Activated T-cell treated with anti-CD3 and anti-CD28 coated beads for 4 hours (primary cell): ENCODE measurements around the gene ARRDC1.
"Not testable (repeated sequence)": the region's sequence is repeated elsewhere in the genome, so short reads cannot be mapped to it uniquely, and the experiment has no call there.

Experiments
- DNase-seq: peaks from one replicate; pipeline ENCODE4 v3.0.0-alpha.2; 2020

ARRDC1 gene, protein sequence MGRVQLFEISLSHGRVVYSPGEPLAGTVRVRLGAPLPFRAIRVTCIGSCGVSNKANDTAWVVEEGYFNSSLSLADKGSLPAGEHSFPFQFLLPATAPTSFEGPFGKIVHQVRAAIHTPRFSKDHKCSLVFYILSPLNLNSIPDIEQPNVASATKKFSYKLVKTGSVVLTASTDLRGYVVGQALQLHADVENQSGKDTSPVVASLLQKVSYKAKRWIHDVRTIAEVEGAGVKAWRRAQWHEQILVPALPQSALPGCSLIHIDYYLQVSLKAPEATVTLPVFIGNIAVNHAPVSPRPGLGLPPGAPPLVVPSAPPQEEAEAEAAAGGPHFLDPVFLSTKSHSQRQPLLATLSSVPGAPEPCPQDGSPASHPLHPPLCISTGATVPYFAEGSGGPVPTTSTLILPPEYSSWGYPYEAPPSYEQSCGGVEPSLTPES

DNA sequence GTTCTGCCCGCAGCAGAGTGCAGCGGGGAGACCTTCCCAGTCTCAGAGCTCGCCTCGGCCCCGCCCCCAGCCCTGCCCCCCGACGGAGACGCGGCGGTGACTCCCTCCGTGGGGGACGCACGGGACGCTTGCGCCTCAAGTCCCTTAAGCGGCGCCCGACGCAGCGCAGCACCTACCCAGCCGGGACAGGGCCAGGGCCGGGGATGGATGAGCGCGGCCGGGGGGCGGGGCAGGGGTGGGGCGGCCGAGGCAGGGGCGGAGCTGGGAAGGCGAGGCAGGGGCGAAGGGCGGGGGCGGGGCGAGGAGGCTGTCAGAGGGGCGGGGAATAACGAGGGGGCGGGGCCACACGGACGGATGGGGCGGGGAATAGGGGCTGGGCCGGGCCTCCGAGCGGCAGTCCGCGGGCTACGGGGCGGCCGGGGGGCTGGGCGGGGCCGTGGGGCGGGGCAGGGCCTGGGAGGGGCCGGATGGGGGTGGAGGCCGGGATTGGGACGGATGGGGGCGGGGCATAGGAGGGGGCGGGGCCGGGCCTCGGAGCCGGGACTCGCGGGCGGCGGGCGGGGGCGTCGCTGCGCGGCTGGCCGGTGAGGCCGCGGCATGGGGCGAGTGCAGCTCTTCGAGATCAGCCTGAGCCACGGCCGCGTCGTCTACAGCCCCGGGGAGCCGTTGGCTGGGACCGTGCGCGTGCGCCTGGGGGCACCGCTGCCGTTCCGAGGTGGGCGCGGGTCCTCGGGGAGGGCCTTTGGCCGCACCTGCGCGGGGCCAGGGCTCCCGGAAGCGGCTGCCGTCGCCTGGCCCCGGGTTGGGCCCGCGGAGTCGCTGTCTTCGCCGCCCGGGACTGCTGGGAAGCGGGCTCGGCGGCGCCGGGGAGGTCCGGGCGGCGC is at the start of gene ARRDC1:
TSS of gene ARRDC1 (plus strand) at position 566 of the 884 bp plus-strand sequence. CDS start at position 598, 32 bp downstream.
- peak; percentile 86 for DNase-seq

DNA sequence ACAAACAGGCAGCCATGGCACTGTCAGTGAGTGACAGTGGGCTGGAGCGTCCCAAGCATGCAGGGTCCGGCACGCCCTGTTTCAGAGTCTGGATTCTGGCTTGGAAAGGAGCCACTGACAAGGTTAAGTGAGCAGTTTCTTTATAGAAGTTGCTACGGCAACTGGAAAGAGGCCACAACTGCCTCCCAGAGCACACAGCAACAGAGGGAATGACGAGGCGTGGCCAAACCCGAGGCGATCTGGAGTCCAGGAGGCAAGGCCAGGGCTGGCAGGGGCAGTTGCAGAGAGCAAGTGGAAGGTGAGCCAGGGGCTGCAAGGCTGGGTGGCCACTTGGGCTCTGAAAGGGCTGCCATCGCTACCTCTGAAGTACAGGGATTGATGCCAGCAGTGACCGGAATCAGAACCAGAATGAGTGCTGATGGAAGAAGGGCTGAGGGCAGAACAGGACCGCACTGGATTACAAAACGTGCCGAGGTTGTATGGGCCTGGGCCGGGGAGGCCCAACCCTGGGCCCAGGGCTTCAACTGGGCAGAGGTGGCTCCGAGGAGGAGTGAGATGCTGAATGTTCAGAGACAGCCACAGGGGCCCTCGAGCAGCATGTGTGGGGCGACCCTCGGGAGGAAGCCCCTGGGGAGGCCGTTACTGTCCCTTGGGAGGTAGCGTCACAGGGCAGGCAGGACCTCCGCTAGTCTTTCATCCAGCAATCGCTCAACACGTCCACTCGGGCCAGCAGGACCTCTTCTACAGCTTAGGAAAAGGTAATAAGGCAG is 49.2 kb upstream of the ARRDC1 start:
- DNase-seq, result no peak

DNA sequence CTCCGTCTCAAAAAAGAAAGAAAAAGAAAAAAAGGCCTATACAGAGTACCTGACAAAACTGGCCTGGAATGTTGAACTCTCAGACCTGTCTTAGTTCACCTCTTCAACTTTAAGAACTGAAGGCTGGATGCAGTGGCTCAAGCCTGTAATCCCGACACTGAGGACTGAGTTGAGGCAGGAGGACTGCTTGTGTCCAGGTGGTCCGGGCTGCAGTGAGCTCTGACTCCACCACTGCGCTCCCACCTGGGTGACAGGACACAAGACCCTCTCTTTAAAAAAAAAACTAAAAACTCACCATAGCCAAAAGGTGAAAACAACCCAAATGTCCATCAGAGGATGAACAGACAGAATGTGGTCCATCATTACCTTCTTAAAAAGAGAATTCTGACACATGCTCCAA is 47.4 kb upstream of the ARRDC1 start:
- DNase-seq, result no peak

DNA sequence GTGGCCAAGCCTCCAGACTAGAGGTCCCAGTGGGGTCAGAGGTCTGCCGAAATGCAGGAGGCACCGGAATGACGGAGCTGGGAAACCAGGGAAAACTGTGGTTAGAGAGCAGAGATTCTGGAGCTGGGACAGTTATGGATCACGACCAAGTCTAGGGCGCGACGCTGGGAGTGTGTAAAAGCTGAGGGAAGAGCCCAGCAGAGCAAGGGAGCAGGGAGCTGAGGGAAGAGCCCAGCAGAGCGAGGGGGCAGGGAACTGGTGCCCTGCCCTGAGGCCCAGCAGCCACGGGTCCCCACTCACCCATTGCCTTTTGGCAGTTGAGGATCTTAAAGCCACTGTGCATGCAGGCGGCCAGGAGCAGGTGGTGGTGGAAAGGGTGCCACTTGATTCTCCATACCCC is 41.4 kb upstream of the ARRDC1 start:
- DNase-seq, result no peak

DNA sequence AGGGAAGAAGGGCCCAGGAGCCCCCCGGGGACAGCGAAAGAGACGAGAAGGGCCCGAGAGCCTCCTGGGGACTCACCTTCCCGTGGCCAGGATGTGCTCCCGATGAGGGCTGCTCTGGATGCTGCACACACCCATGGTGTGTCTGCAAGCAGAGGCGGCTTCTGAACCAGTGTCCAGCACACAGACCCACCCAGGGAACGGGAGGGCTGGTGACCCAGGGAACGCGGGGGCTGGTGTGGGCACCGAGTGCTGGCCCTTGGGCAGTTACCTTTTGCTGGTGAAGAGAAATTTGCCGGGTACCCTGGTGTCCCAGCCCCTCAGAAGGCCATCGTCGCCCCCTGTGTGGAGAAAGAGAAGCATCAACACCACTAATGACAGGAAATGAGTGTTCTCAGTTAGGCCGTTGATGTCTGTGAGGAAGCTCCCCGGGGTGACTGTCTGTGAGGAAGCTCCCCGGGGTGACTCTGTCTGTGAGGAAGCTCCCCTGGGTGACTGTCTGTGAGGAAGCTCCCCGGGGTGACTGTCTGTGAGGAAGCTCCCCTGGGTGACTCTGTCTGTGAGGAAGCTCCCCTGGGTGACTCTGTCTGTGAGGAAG is 40.6 kb upstream of the ARRDC1 start:
- no peak for DNase-seq

DNA sequence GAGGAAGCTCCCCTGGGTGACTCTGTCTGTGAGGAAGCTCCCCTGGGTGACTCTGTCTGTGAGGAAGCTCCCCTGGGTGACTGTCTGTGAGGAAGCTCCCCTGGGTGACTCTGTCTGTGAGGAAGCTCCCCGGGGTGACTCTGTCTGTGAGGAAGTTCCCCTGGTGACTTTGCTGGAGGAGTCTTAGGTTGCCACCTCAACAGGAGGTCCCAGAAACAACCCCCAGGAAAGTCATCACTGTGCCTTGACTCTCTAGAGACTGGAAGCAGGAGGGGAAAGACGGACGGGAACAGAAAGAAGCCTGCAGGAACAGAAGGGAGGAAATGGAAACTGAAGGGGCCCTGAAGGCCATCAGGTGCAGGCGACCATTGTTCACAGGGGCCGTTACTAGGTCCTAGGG is 37.0 kb upstream of the ARRDC1 start:
- DNase-seq, result not testable (repeated sequence)

DNA sequence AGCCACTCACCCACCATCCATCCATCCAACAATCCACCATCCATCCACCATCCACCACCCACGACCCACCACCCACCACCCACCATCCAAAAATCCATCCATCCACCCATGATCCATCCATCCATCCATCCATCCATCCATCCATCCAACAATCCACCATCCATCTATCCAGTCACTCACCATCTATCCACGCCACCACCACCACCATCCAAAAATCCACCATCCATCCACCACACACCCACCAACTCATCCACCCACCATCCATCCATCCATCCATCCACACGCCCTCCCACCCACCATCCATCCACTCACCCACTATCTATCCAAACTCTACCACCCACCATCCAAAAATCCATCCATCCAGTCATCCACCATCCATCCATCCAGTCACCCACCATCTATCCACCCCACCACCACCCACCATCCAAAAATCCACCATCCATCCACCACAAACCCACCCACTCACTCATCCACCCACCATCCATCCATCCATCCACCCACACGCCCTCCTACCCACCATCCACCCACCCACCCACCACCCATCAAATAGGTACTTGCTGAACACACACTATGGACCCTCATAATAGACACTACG is 35.8 kb upstream of the ARRDC1 start:
- no peak for DNase-seq

DNA sequence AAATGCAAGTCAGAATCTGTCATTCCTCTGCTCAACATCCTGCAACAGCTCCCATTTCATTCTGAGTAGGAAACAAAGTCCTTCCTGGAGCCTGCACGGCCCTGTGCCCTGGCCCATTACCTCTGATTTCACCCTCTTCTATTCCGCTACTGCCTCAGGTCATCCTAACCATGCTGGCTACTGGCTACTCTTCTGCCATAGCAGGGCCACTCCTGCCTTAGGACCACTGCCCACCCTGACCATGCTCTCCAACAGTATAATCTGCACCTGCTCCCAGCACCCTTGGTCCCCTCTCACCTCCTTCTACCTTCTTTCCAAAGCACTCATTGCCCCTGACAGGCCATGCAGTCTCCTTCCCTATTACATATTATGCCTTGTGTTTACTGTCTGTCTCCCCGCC is 34.9 kb upstream of the ARRDC1 start:
- no peak for DNase-seq

DNA sequence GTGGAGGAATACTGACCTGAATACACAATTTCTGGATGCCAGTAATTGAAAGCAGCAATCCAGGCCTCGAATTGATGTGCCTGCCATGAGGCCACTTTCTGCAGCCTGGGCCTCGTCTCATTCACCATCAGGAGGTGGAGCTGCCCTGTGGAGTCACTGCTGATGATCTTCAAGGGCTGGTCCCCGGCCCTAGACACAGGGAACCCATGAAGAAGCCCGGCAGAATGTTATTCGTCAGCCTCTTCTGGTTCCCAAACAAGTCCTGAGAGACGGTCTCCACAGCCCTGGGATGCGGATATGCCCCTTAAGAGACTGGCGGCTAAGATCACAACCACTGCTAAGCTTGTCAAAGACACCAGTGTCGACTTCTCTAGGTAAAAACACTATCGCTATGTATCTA is 31.3 kb upstream of the ARRDC1 start:
- DNase-seq, result no peak

DNA sequence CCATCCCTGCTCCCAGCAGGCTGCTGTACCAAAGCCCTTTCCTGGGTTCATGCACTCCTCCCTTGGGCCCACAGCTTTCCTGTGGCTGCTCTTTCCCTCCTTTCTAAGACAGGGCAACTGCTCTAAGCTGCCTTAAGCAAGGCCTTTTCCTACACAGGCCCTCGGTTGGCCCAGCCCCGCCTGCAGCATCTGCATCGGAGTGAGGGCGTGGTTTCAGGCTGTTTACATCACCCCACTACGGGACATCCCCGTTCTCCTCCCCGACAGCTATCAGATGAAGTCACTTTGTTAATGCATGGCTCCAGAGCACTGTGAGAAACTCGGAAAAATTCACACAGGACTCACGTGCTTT is 30.1 kb upstream of the ARRDC1 start:
- no peak for DNase-seq

DNA sequence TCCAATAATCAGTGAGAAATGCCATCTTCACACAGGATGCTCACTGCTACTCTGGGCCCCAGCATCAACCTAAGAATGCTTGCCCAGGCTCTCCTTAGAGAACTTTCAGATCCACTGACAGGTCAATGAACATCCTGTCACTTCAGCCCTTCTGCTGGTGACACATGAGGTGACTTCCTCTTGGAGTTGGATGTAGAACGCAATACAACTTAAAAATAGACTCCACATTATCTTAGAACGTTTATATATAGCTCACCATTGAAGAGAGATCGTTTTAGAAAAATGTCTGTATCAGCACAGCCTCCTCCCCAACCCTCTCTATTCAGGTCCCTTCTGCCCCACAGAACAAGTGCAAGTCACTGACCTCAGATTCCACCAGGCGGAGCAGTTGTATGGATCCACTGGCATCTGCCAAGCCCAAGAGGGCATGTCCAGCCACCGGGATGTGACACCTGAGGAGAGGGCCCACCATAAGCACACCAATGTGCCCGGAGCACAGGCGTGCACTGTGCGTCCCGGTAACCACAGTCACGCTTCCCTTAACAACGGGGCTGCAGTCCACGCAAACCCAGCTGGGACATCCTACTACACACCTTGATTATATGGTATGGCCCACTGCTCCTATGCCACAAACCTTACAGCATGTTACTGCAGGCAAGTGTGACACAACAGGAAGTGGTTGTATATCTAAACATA is 29.6 kb upstream of the ARRDC1 start:
- no peak for DNase-seq

DNA sequence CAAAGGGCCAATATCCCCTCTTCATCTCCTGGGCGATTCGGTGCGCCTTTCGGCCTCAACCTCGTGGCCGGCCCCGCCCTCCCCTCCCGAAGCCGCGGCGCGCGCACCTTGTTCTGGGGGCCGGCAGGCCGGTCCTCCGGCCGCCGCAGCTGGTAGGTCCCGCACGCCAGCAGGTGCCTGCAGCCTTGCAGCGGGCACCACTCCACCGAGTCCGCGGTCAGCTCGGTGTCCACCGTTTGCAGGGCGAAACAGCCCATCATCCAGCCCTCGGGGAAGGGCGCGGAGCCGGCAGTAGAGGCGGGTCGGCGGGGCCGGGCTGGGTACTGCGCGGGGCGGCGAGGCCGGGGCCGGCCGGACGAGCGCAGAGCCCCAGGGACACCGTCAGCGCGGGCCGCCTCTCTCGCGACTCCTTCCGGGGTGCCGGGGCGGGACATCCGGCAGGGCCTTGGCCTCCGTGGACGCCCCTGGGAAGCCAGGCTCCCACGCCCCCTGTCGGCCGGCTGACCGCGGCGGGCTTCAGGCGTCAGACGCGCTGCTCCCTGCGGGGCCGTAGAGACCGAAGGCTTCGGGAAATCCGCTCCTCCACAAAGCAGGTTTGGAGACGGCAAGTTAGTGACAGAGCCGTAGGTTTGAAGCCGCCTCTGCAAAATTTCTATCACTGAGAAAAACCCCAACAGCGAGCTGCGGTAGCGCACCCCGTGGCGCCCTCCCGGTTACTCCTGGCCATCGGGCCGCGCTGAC is 26.8 kb upstream of the ARRDC1 start, which contains the start of gene DPH7:
TSS of gene DPH7 (minus strand) at position 408 of the 741 bp plus-strand sequence. CDS start at position 260, 148 bp downstream.
- peak; percentile 95 for DNase-seq

DNA sequence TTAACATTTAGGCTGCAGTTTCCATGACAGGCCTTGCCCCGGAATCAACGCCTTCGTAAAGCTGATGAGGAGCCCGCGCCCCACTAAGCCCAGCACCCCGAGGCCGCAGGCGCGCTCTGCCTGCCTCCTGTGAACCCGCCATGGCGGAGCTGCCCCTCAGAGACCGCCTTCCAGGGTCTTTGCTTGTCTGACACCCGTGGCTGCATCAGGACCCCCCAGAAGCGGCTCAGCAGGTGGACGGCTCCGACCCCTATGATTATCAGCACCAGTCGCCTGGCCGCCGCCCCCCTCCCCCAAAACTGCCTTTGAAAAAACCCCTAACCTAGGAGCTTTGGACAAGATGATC is 26.3 kb upstream of the ARRDC1 start:
- no peak for DNase-seq

DNA sequence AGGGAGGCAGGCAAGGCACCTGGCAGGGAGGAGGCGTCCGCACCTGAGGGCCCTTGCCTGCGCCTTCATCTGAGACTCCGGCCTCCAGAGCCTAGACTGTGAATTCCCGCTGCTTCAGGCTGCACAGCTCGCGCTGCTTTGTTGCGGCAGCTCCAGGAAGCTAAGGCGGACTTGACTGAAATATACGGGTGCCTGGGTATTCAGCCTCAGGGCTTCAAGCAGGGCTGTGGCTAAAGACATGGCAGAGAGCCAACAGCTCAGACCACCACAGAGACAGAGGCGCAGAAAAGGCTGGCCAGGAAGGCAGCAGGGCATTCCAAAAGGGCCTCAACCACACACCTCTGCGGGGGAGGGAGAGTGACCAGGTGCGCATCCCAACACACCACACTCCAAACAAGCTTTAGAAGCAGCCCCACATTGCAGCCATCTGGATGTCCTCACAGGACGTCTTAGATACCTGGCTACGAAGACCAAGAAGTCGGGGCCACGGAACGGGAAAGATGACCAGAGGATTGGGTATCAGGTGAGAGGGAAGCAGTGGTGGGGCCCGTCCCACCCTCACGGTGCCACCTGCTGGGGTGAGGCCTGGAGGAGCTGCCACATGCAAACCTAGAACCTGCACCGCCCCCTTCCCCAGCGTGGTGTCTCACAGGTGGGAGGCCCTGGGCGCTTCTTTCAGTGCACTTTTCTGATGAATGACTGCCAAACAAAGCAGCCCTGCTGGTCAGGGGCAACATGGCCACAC is 25.1 kb upstream of the ARRDC1 start:
- DNase-seq, result no peak

DNA sequence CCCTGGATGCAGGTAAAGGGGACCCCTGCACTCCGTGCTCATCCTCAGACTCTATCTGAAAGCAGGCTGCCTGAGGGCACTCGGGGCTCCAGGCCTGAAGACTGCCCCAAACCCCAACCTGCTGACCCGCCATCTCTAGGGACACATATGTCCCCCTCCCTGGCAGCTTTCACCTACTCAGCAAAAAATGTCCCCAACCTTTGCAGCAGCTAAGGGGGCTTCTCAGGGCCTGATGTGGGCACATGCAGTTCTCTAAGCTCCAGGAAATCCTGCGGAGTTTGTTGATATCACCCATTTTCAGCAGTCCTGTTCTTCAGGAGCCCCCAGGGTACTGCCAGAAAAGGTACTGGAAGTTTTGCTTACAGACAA is 24.5 kb upstream of the ARRDC1 start:
- no peak for DNase-seq

DNA sequence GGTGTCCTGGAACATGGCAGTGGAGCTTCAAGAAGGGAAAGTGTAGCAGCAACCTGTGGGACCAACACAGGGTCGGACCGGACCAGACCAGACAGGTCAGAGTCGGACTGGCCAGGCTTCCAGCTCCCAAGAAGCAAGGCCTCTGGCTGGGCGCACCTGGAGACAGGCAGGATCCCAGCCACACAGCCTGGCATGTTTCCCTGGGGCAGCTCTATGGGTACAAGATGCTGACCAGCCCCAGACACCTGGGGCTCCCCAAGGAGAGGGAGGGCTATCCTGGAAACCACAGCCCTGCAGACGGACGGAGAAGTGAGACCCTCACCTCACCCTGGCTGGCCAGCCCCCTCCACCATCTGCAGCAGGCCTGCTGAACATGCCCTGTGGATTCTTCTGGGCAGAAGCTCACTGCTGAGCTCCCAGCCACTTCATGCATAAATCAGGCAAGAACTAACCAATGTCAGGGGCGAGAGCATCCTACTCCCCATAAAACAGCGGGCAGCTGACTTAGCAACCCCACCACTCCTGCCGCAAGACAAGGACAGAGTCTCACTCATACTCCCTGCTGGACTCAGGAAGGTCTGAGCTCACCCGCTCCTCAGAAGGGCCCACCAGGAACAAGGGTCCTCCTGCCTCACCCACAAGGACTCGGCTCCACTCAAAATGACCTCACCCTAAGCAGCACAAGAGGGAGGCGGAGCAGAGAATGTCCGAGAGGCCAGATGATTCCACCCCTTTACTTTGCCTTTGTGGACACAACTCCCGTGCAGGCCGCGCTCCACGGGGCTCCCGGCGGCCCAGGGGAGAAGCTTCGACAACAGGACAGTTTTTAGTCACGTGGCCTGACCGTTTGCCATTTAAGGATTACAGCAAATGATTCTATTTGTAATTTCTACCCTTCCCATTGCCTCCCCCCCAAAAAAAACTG is 23.9 kb upstream of the ARRDC1 start:
- DNase-seq, result no peak

DNA sequence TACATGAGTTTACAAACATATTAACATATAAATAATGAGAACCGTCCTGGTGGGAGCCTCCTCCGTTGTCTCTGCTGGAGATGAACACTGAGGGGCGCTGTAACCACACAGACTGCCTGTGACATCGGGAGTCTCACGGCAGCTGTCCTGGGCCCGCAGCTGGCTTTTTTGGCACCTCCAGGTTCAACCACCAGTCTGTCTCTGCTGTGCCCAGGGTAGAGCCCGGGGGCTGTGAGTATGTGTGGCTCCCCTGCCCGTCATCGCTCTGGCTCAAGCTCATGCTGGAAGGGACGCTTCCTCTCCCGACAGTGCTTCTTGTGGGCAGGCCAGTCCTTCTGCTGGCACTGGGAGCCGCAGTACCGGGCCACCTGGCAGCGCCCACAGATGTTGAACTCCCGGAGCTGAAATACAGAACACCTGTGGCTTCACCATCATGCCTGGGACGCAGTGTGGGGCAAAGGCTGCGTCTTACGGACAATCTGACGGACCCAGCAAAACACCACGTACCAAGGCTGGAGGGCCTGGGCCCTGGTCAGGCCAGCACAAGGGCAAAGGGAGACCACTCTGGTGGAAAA is 23.1 kb upstream of the ARRDC1 start:
- no peak for DNase-seq

DNA sequence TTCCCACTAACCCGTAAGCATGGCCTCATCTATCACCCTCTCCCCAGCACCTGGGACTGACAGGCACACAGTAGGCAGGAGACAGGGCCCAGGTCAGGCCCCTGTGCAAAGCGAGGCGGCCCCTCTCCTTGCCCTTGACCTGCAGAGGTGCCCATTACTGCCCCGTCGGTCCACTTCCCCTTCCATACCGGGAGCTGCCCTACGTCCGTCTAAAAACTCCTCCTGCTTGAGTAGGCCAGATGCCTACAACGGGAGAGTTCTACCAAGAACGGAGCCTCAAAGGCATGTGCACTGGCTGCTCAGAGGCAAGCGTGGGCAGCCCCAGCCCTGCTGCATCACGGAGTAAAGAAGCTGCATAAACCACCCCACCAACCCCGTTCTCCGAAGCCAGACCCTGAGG is 22.1 kb upstream of the ARRDC1 start:
- no peak for DNase-seq

DNA sequence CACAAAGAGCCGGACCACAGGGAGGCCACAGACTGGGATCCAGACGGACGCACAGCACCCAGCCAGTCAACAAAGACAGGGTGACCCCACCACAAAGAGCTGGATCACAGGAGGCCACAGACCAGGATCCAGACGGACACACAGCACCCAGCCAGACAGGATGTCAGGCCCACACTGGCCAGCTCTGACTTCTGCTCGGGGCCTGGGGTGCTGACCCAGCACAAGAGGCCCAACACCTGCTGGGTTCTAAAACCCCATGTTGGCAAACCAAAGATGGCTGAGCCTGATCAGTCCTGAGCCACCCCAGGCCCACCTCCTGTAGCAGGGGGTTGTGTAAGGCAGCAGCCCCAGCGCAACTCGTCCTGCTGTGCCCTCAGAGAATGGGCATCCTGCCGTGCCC is 21.5 kb upstream of the ARRDC1 start:
- DNase-seq, result no peak
